ENCODE results near the gene OOSP2.
A peak's percentile ranks its signal among the peaks of the same experiment; 100 is the strongest.

The OOSP2 gene

DNA sequence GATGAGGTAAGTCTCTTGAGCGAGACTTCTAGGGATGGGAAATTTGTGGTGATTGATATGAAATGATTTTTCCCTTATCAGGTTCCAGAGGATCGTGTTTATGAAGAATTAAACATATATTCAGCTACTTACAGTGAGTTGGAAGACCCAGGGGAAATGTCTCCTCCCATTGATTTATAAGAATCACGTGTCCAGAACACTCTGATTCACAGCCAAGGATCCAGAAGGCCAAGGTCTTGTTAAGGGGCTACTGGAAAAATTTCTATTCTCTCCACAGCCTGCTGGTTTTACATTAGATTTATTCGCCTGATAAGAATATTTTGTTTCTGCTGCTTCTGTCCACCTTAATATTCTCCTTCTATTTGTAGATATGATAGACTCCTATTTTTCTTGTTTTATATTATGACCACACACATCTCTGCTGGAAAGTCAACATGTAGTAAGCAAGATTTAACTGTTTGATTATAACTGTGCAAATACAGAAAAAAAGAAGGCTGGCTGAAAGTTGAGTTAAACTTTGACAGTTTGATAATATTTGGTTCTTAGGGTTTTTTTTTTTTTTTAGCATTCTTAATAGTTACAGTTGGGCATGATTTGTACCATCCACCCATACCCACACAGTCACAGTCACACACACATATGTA is 55.4 kb downstream of the OOSP2 start:
- Histone ChIP-seq H3K9me3 (ENCODE audit: insufficient read depth, low read depth, low read length) (no peaks in the 10 kb centered on the region), H3K14ac (ENCODE audit: low read length) (no peak overlapping the region), H3K36me3 (ENCODE audit: control insufficient read depth in 1 of 2, insufficient read depth in 2 of 2, low read length in 2 of 2) (no peaks in the 10 kb centered on the region), H4K8ac (ENCODE audit: low read depth, low read length) (no peak overlapping the region), H3K27ac (ENCODE audit: low read depth, low read length) (no peak overlapping the region), H2BK120ac (ENCODE audit: insufficient read depth, low read length, poor library complexity) (no peak overlapping the region), H2AK5ac (ENCODE audit: low read length) (no peak overlapping the region), H4K12ac (ENCODE audit: low read depth, low read length) (no peak overlapping the region), H2BK12ac (ENCODE audit: low read length) (no peak overlapping the region), H3K4me1 (ENCODE audit: control insufficient read depth in 1 of 2, insufficient read depth in 2 of 2, low read length in 2 of 2) (no peaks in the 10 kb centered on the region), H3K79me2 (ENCODE audit: control insufficient read depth, insufficient read depth, low read length, poor library complexity) (no peaks in the 10 kb centered on the region), H3K9ac (ENCODE audit: low read length) (no peak overlapping the region), H3K23ac (ENCODE audit: low read length) (no peak overlapping the region), H3K27me3 (ENCODE audit: insufficient read depth, low read length) (no peaks in the 10 kb centered on the region), H4K91ac (ENCODE audit: low read depth, low read length) (no peak overlapping the region), H3K4me3 (ENCODE audit: low read depth, low read length) (no peak overlapping the region), H2AFZ (ENCODE audit: insufficient read depth, low read length, poor library complexity) (no peak overlapping the region), H3K4me2 (ENCODE audit: low read length) (no peak overlapping the region), H3K18ac (ENCODE audit: low read length) (no peak overlapping the region), H3K4ac (ENCODE audit: low read depth, low read length) (no peak overlapping the region), H2BK5ac (ENCODE audit: low read depth, low read length, poor library complexity) (no peak overlapping the region), H3K79me1 (ENCODE audit: low read length) (no peaks in the 10 kb centered on the region)
- no CpG with 5 or more reads among the region's 4 CpGs for WGBS (ENCODE audit: extremely low coverage, insufficient coverage, insufficient read length)
- DNase-seq: no peak

GRCh38 chr11:60097189-60097588 is 57.0 kb downstream of the OOSP2 start:
- Histone ChIP-seq H3K79me2 (ENCODE audit: control insufficient read depth, insufficient read depth, low read length, poor library complexity) (no peaks in the 10 kb centered on the region), H2BK5ac (ENCODE audit: low read depth, low read length, poor library complexity) (no peak overlapping the region), H3K4ac (ENCODE audit: low read depth, low read length) (no peak overlapping the region), H4K12ac (ENCODE audit: low read depth, low read length) (no peak overlapping the region), H2AK5ac (ENCODE audit: low read length) (no peak overlapping the region), H3K18ac (ENCODE audit: low read length) (no peak overlapping the region), H4K91ac (ENCODE audit: low read depth, low read length) (no peak overlapping the region), H3K23ac (ENCODE audit: low read length) (no peak overlapping the region), H2BK12ac (ENCODE audit: low read length) (no peak overlapping the region), H3K4me1 (ENCODE audit: control insufficient read depth in 1 of 2, insufficient read depth in 2 of 2, low read length in 2 of 2) (no peaks in the 10 kb centered on the region), H3K79me1 (ENCODE audit: low read length) (no peaks in the 10 kb centered on the region), H2BK120ac (ENCODE audit: insufficient read depth, low read length, poor library complexity) (no peak overlapping the region), H2AFZ (ENCODE audit: insufficient read depth, low read length, poor library complexity) (no peak overlapping the region), H3K9ac (ENCODE audit: low read length) (no peak overlapping the region), H3K9me3 (ENCODE audit: insufficient read depth, low read depth, low read length) (no peaks in the 10 kb centered on the region), H3K27me3 (ENCODE audit: insufficient read depth, low read length) (no peaks in the 10 kb centered on the region), H3K27ac (ENCODE audit: low read depth, low read length) (no peak overlapping the region), H3K4me3 (ENCODE audit: low read depth, low read length) (no peak overlapping the region), H3K36me3 (ENCODE audit: control insufficient read depth in 1 of 2, insufficient read depth in 2 of 2, low read length in 2 of 2) (no peaks in the 10 kb centered on the region), H4K8ac (ENCODE audit: low read depth, low read length) (no peak overlapping the region), H3K14ac (ENCODE audit: low read length) (no peak overlapping the region), H3K4me2 (ENCODE audit: low read length) (no peak overlapping the region)
- DNase-seq: peak; percentile 54 to 77
- no CpG with 5 or more reads among the region's 1 CpG for WGBS (ENCODE audit: extremely low coverage, insufficient coverage, insufficient read length)

All from trophoblast cell (in vitro differentiated cells and primary cell).